Limb (tissue), 2 donors: Measurements from ENCODE around the gene CSNK1G2.
A peak's percentile ranks its signal among the peaks of the same experiment; 100 is the strongest.

Source experiments
- DNase-seq, 2 donors: peaks; one replicate each; pipeline ENCODE4 v3.0.0-alpha.2; 2016; ENCODE audit errors: extremely low spot score in 2 of 2

The CSNK1G2 gene

GRCh38 chr19:1941146-1942077, at the start of gene CSNK1G2:
CSNK1G2 (plus strand) TSS chr19:1941172; CDS start chr19:1969773, 28,601 bp downstream.
- DNase-seq: no peak

- DNase-seq: no peak
These were observed 47.2 kb upstream of the CSNK1G2 start for GRCh38 chr19:1893791-1894190.

GRCh38 chr19:1896508-1896907, 44.5 kb upstream of the CSNK1G2 start:
- no peak for DNase-seq

- no peak for DNase-seq
These were observed 39.0 kb upstream of the CSNK1G2 start for GRCh38 chr19:1901940-1902404.

- DNase-seq: no peak
These were observed 38.0 kb upstream of the CSNK1G2 start for GRCh38 chr19:1902923-1903322.

GRCh38 chr19:1904860-1905109, 36.2 kb upstream of the CSNK1G2 start:
- no peak for DNase-seq

- DNase-seq: peak; percentile 99
These were observed 35.7 kb upstream of the CSNK1G2 start, which contains the start of the genes ADAT3 and SCAMP4 for GRCh38 chr19:1905110-1905862. ADAT3 (plus strand) TSS chr19:1905399; CDS start chr19:1912048, 6,649 bp downstream. SCAMP4 (plus strand) TSS chr19:1905399; CDS start chr19:1915020, 9,621 bp downstream.

- DNase-seq: no peak
These were observed 35.1 kb upstream of the CSNK1G2 start for GRCh38 chr19:1905863-1906375.

GRCh38 chr19:1906985-1907562, 33.9 kb upstream of the CSNK1G2 start:
- no peak for DNase-seq

- no peak for DNase-seq
These were observed 33.2 kb upstream of the CSNK1G2 start for GRCh38 chr19:1907563-1908363.

- DNase-seq: no peak
These were observed 32.7 kb upstream of the CSNK1G2 start for GRCh38 chr19:1908364-1908678.

GRCh38 chr19:1909761-1910080, 31.3 kb upstream of the CSNK1G2 start:
- DNase-seq: no peak

GRCh38 chr19:1910177-1910576, 30.8 kb upstream of the CSNK1G2 start:
- DNase-seq: no peak

GRCh38 chr19:1911098-1911497, 29.9 kb upstream of the CSNK1G2 start:
- no peak for DNase-seq

GRCh38 chr19:1911995-1912394, 29.0 kb upstream of the CSNK1G2 start:
- DNase-seq: no peak

- DNase-seq: no peak
These were observed 28.0 kb upstream of the CSNK1G2 start for GRCh38 chr19:1912760-1913505.

- no peak for DNase-seq
These were observed 27.0 kb upstream of the CSNK1G2 start for GRCh38 chr19:1913781-1914577.

GRCh38 chr19:1914826-1915341, 26.1 kb upstream of the CSNK1G2 start:
- DNase-seq: no peak

GRCh38 chr19:1917146-1917545, 23.8 kb upstream of the CSNK1G2 start:
- no peak for DNase-seq

GRCh38 chr19:1917926-1918325, 23.0 kb upstream of the CSNK1G2 start:
- DNase-seq: no peak
